ENCODE results near the gene GARNL3. TPM values are rescaled to one million over a fixed set of nuclear protein-coding genes. Genes with fewer than 3 reads are reported as not detected.

The GARNL3 gene
- polyA plus RNA-seq, 3 donors from 2014 or later: 0.44 to 2.1 TPM; not detected in 1

- Mint-ChIP-seq H3K27me3 (ENCODE audit: low read depth in 3 of 3) (peaks cover 14 to 16% (median 15%) of the 10 kb centered on the region in 3 donors), H3K9me3 (peaks cover 0 to 1% (median 0%) of the 10 kb centered on the region in 6 donors), H3K27ac (peak overlapping the region in 4 of 6 donors; percentile 4 to 54 (median 36)), H3K4me1 (peaks cover 14 to 15% of the 10 kb centered on the region in 2 donors), H3K36me3 (peaks cover 0 to 5% (median 0%) of the 10 kb centered on the region in 3 donors), H3K4me3 (peak overlapping the region in 3 of 5 donors; percentile 26 to 56 (median 49))
- DNase-seq: no peak
Observed at GRCh38 chr9:127388856-127389238, 124.3 kb downstream of the GARNL3 start.

DNA sequence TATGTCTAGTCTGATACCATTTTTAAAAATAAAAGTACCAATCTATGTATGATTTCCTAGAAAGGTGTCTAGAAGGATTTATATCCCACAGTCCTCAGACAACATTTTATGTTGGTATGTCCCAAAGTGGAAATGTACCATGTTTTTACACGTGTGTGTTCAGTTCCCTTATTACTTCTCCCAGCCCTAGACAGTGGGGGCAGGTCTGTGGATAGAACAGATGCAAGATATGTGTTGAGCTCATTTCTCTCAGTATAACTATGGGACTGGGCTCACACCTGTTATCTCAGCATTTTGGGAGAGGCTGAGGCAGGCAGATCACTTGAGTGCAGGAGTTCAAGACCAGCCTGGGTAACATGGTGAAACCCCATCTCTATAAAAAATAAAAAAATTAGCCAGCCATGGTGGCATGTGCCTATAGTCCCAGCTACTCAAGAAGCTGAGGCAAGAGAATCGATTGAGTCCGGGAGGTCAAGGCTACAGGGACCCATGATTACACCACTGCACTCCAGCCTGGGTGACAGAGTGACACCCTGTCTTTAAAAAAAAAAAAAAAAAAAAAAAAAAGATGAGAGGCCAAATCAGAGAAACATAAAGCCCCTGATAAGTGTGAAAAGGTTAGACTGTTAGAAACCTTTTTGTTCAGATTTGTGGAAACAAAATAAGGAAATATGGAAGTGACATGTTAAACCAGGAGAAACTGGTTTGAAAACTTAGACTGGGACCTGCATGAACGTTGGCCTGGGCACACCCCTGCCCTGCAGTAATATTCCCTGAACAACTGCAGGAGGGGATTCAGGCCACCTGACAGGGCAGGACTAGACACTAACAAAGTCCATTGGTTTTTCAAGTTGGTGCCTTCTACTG, 125.0 kb downstream of the GARNL3 start:
- Mint-ChIP-seq H3K27me3 (ENCODE audit: low read depth in 3 of 3) (peaks cover 9 to 15% (median 14%) of the 10 kb centered on the region in 3 donors), H3K36me3 (no peaks in the 10 kb centered on the region), H3K27ac (no peak overlapping the region), H3K4me1 (peaks cover 14 to 15% of the 10 kb centered on the region in 2 donors), H3K9me3 (no peaks in the 10 kb centered on the region), H3K4me3 (no peak overlapping the region)
- no peak for DNase-seq

- DNase-seq: no peak
- Mint-ChIP-seq H3K4me3 (no peak overlapping the region), H3K9me3 (no peaks in the 10 kb centered on the region), H3K27ac (no peak overlapping the region), H3K4me1 (peaks cover 14 to 15% of the 10 kb centered on the region in 2 donors), H3K27me3 (ENCODE audit: low read depth in 3 of 3) (peaks cover 8 to 14% (median 13%) of the 10 kb centered on the region in 3 donors), H3K36me3 (no peaks in the 10 kb centered on the region)
Observed at GRCh38 chr9:127390248-127390545, 125.6 kb downstream of the GARNL3 start.

- Mint-ChIP-seq H3K36me3 (no peaks in the 10 kb centered on the region), H3K27ac (no peak overlapping the region), H3K27me3 (ENCODE audit: low read depth in 3 of 3) (peaks cover 8 to 14% (median 13%) of the 10 kb centered on the region in 3 donors), H3K4me1 (peaks cover 14 to 15% of the 10 kb centered on the region in 2 donors), H3K4me3 (no peak overlapping the region), H3K9me3 (no peaks in the 10 kb centered on the region)
- no peak for DNase-seq
Observed at GRCh38 chr9:127390563-127390962, 126.0 kb downstream of the GARNL3 start.

DNA sequence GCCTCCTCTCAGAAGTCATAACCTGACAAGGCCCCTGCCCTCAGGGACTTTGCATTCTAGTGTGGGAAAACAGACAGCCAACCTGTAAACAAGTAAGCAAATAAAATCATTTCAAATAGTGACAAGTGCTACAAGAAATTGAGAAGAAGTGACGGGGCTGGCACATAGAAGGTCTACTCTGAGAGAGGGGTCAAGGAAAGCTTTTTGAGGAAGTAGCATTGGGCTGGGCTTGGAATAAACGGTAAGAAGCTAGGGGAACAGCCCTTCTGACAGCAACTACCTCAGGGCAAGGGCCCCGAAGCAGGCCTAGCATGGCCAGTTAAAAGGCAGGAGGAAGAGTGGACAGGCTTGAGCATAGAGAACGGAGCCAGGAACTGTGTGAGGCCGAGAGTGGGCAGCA, 127.6 kb downstream of the GARNL3 start:
- Mint-ChIP-seq H3K27me3 (ENCODE audit: low read depth in 3 of 3) (peaks cover 4 to 16% (median 14%) of the 10 kb centered on the region in 3 donors), H3K36me3 (no peaks in the 10 kb centered on the region), H3K4me1 (peaks cover 22 to 26% of the 10 kb centered on the region in 2 donors), H3K4me3 (no peak overlapping the region), H3K27ac (no peak overlapping the region), H3K9me3 (no peaks in the 10 kb centered on the region)
- DNase-seq: no peak

DNA sequence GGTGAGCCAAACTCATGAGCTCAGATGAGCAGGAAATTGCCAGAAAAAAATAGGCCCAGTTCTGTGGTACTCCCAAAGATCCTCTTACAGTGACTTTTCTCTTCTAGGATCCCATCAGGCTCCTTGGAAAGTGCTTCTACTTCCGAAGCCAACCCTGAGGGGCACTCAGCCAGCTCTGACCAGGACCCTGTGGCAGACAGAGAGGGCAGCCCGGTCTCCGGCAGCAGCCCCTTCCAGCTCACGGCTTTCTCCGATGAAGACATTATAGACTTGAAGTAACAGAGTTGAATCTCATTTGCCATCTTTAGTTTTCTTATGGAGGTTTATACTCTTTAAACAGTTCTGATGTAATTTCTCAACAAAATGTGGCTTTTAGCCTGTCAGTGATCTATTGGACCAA, 128.4 kb downstream of the GARNL3 start:
- H3K9me3 Mint-ChIP-seq: no peaks in the 10 kb centered on the region
- peaks cover 19 to 24% of the 10 kb centered on the region in 2 donors for H3K4me1 Mint-ChIP-seq
- peaks cover 4 to 16% (median 15%) of the 10 kb centered on the region in 3 donors for H3K27me3 Mint-ChIP-seq (ENCODE audit: low read depth in 3 of 3)
- H3K27ac Mint-ChIP-seq: no peak overlapping the region
- H3K36me3 Mint-ChIP-seq: no peaks in the 10 kb centered on the region
- no peak for DNase-seq
- H3K4me3 Mint-ChIP-seq: no peak overlapping the region

DNA sequence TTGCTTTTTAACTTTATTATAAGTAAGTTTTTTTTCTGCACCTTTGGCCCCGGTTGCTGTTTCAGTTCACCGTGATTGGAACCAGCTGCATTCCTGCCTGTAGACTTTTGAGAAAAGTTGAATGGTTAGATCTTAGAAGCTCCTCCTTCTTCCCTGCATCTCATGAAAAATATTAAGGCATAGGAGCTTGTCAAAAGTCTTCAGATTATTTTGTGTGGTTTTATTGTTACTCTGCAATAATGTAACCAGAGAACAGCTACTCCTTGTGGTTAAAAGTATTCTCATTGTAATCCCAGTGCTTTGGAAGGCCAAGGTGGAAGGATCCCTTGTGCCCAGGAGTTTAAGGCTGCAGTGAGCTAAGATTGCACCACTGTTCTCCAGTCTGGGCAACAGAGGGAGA, 129.1 kb downstream of the GARNL3 start:
- Mint-ChIP-seq H3K4me3 (no peak overlapping the region), H3K9me3 (no peaks in the 10 kb centered on the region), H3K4me1 (peaks cover 16 to 23% of the 10 kb centered on the region in 2 donors), H3K36me3 (no peaks in the 10 kb centered on the region), H3K27ac (no peak overlapping the region), H3K27me3 (ENCODE audit: low read depth in 3 of 3) (peaks cover 7 to 14% (median 12%) of the 10 kb centered on the region in 3 donors)
- no peak for DNase-seq

- Mint-ChIP-seq H3K27me3 (ENCODE audit: low read depth in 3 of 3) (peaks cover 3 to 16% (median 10%) of the 10 kb centered on the region in 3 donors), H3K4me1 (peaks cover 12 to 19% of the 10 kb centered on the region in 2 donors), H3K27ac (peak overlapping the region in 3 of 6 donors; percentile 68 to 75 (median 73)), H3K9me3 (no peaks in the 10 kb centered on the region), H3K36me3 (no peaks in the 10 kb centered on the region), H3K4me3 (peak overlapping the region; percentile 66 to 86 (median 80))
- DNase-seq: no peak
Observed at GRCh38 chr9:127395497-127396252, 131.1 kb downstream of the GARNL3 start.

GRCh38 chr9:127396253-127396807, 131.8 kb downstream of the GARNL3 start:
- H3K4me3 Mint-ChIP-seq: peak overlapping the region; percentile 66 to 86 (median 80)
- no peaks in the 10 kb centered on the region for H3K36me3 Mint-ChIP-seq
- peaks cover 3 to 17% (median 10%) of the 10 kb centered on the region in 3 donors for H3K27me3 Mint-ChIP-seq (ENCODE audit: low read depth in 3 of 3)

GRCh38 chr9:127396808-127397645, 132.5 kb downstream of the GARNL3 start, which contains the start of gene SLC2A8:
TSS of gene SLC2A8 (plus strand) at chr9:127397169. CDS start at chr9:127397231, 62 bp downstream.
- H3K36me3 Mint-ChIP-seq: peaks cover 0 to 3% (median 0%) of the 10 kb centered on the region in 3 donors
- H3K9me3 Mint-ChIP-seq: no peaks in the 10 kb centered on the region
- DNase-seq: peak; percentile 99 to 100 (median 99)
- peaks cover 12 to 19% of the 10 kb centered on the region in 2 donors for H3K4me1 Mint-ChIP-seq
- peak within 1 kb of the TSS; percentile 67 to 86 (median 83) for H3K4me3 Mint-ChIP-seq
- peak within 1 kb of the TSS; percentile 13 to 75 (median 64) for H3K27ac Mint-ChIP-seq
- H3K27me3 Mint-ChIP-seq (ENCODE audit: low read depth in 3 of 3): peaks cover 3 to 19% (median 10%) of the 10 kb centered on the region in 3 donors

More at GRCh38 chr9:127396253-127396807, 131.8 kb downstream of the GARNL3 start:
- DNase-seq: no peak
- Mint-ChIP-seq H3K9me3 (no peaks in the 10 kb centered on the region), H3K4me1 (peaks cover 12 to 19% of the 10 kb centered on the region in 2 donors), H3K27ac (peak overlapping the region in 5 of 6 donors; percentile 13 to 75 (median 68))

DNA sequence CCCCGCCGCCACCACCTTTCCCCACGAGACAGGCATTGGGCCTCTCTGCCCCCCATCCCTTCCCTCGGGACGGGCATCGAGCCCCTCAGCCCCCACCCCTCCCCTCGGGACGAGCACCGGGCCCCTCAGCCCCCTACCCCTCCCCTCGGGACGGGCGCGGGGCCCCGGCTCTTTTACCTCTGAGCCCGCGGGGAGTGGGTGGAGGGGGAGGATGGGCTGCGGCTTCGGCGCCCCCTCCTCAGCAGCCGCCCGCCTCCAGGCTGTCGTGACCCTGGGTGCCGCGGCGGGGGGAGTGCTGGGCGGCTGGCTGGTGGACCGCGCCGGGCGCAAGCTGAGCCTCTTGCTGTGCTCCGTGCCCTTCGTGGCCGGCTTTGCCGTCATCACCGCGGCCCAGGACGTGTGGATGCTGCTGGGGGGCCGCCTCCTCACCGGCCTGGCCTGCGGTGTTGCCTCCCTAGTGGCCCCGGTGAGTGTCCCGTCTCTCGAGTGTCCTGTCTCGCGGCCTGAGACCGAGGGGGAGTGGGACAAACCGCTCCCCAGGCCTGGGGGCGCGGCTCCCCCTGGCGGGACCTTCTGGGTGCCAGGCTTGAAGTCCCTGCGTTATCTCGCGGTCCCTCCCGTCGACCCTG, 133.2 kb downstream of the GARNL3 start:
- DNase-seq: peak; percentile 16 to 33 (median 17)
- H3K36me3 Mint-ChIP-seq: peaks cover 0 to 4% (median 0%) of the 10 kb centered on the region in 3 donors

GRCh38 chr9:127398275-127398647, 133.7 kb downstream of the GARNL3 start:
- Mint-ChIP-seq H3K27me3 (ENCODE audit: low read depth in 3 of 3) (peaks cover 3 to 17% (median 9%) of the 10 kb centered on the region in 3 donors), H3K36me3 (peaks cover 0 to 4% (median 0%) of the 10 kb centered on the region in 3 donors), H3K4me3 (peak overlapping the region; percentile 67 to 83 (median 75)), H3K4me1 (peaks cover 12 to 19% of the 10 kb centered on the region in 2 donors), H3K27ac (peak overlapping the region in 2 of 6 donors; percentile 35 to 78), H3K9me3 (no peaks in the 10 kb centered on the region)
- no peak for DNase-seq

More for the DNA sequence above, 133.2 kb downstream of the GARNL3 start:
- H3K27me3 Mint-ChIP-seq (ENCODE audit: low read depth in 3 of 3): peaks cover 3 to 17% (median 10%) of the 10 kb centered on the region in 3 donors
- no peaks in the 10 kb centered on the region for H3K9me3 Mint-ChIP-seq
- peaks cover 12 to 19% of the 10 kb centered on the region in 2 donors for H3K4me1 Mint-ChIP-seq
- H3K4me3 Mint-ChIP-seq: peak overlapping the region; percentile 67 to 83 (median 75)
- peak overlapping the region in 1 of 6 donors; percentile 78 for H3K27ac Mint-ChIP-seq

All from immature natural killer cell (primary cell).